Measurements from ENCODE around the gene EFCC1. TPM values are rescaled to one million over a fixed set of nuclear protein-coding genes. Genes with fewer than 3 reads are reported as not detected.

The EFCC1 gene
- total RNA-seq, 1 experiment from 2014 or later = not detected

- H3K36me3 ChIP-seq (ENCODE audit: insufficient read depth, low read length, poor library complexity, severe bottlenecking) = no peaks in the 10 kb centered on the region
- ChIA-PET POLR2A (ENCODE audit: low non-redundant PET) (no interaction called here), CTCF (no interaction called here)
- BruUV-seq (replicated peaks) = no TSS peak
- intact Hi-C loops (cut with micrococcal nuclease; ENCODE audit: unreplicated experiment) = no loop called here
- H3K27ac ChIP-seq (ENCODE audit: low read depth, low read length, poor library complexity, severe bottlenecking) = no peak overlapping the region
- TF ChIP-seq EZH2 (IDR thresholded peaks at IDR 0.05; ENCODE audit: borderline replicate concordance, low read depth, low read length, poor library complexity, severe bottlenecking) (no peak), CTCF (conservative IDR thresholded peaks at IDR 0.05; ENCODE audit: low read depth, low read length) (no peak)
- no peaks in the 10 kb centered on the region for H3K4me1 ChIP-seq (ENCODE audit: insufficient read depth, low read length, poor library complexity, severe bottlenecking)
- no peaks in the 10 kb centered on the region for H3K9me3 ChIP-seq (ENCODE audit: low read depth, low read length, poor library complexity, severe bottlenecking)
- no peak overlapping the region for H3K4me3 ChIP-seq (ENCODE audit: low read depth, low read length, poor library complexity, severe bottlenecking)
- H3K27me3 ChIP-seq (replicated peaks; ENCODE audit: insufficient read depth, low read depth, low read length, poor library complexity) = no peaks in the 10 kb centered on the region
- DNase-seq (ENCODE audit: low spot score) = no peak
These were observed 80.9 kb downstream of the EFCC1 start for GRCh38 chr3:129082026-129082425.

GRCh38 chr3:129084501-129084900 is 83.4 kb downstream of the EFCC1 start:
- DNase-seq (ENCODE audit: low spot score) = no peak
- no TSS peak for BruUV-seq (replicated peaks)
- ChIA-PET CTCF (no interaction called here), POLR2A (ENCODE audit: low non-redundant PET) (no interaction called here)
- intact Hi-C loops (cut with micrococcal nuclease; ENCODE audit: unreplicated experiment) = no loop called here
- H3K9me3 ChIP-seq (ENCODE audit: low read depth, low read length, poor library complexity, severe bottlenecking) = no peaks in the 10 kb centered on the region
- no peak for TF ChIP-seq EZH2 (IDR thresholded peaks at IDR 0.05; ENCODE audit: borderline replicate concordance, low read depth, low read length, poor library complexity, severe bottlenecking)
- TF ChIP-seq CTCF (conservative IDR thresholded peaks at IDR 0.05; ENCODE audit: low read depth, low read length) = no peak
- H3K36me3 ChIP-seq (ENCODE audit: insufficient read depth, low read length, poor library complexity, severe bottlenecking) = no peaks in the 10 kb centered on the region
- H3K27me3 ChIP-seq (replicated peaks; ENCODE audit: insufficient read depth, low read depth, low read length, poor library complexity) = no peaks in the 10 kb centered on the region
- no peaks in the 10 kb centered on the region for H3K4me1 ChIP-seq (ENCODE audit: insufficient read depth, low read length, poor library complexity, severe bottlenecking)
- no peak overlapping the region for H3K27ac ChIP-seq (ENCODE audit: low read depth, low read length, poor library complexity, severe bottlenecking)
- H3K4me3 ChIP-seq (ENCODE audit: low read depth, low read length, poor library complexity, severe bottlenecking) = no peak overlapping the region

DNA sequence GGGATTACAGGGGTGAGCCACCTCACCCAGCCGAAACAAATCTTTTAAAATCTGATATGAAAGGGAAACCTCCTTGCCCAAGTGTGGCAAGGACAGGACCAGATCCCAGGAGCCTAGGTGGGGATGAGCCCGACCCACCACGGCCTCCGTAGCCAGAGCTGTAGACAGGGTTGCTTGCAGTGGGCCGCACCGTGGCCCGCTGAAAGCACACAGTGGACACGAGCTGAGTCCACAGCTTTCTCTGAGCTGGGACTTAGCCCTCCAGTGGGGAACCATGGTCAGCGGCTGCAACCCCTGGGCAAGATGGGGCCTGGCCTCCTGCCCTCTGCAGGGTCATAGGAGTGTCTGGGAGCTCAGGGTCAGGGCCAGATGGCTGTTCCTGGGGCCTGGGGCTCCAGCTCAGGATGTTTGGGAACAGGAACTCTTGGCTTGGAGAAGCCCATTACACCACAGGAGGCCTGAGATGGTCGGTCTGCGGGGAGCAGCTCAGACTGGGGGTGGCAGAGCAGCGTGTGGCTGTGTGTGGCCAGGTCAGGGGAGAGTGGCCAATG is 84.1 kb downstream of the EFCC1 start:
- no peak for DNase-seq (ENCODE audit: low spot score)
- H3K4me1 ChIP-seq (ENCODE audit: insufficient read depth, low read length, poor library complexity, severe bottlenecking) = no peaks in the 10 kb centered on the region
- no peak for TF ChIP-seq CTCF (conservative IDR thresholded peaks at IDR 0.05; ENCODE audit: low read depth, low read length)
- no peak for TF ChIP-seq EZH2 (IDR thresholded peaks at IDR 0.05; ENCODE audit: borderline replicate concordance, low read depth, low read length, poor library complexity, severe bottlenecking)
- no peak overlapping the region for H3K4me3 ChIP-seq (ENCODE audit: low read depth, low read length, poor library complexity, severe bottlenecking)
- no peaks in the 10 kb centered on the region for H3K36me3 ChIP-seq (ENCODE audit: insufficient read depth, low read length, poor library complexity, severe bottlenecking)
- H3K27me3 ChIP-seq (replicated peaks; ENCODE audit: insufficient read depth, low read depth, low read length, poor library complexity) = no peaks in the 10 kb centered on the region
- BruUV-seq (replicated peaks) = no TSS peak
- POLR2A ChIA-PET (ENCODE audit: low non-redundant PET) = no interaction called here
- no peak overlapping the region for H3K27ac ChIP-seq (ENCODE audit: low read depth, low read length, poor library complexity, severe bottlenecking)
- H3K9me3 ChIP-seq (ENCODE audit: low read depth, low read length, poor library complexity, severe bottlenecking) = no peaks in the 10 kb centered on the region
- intact Hi-C loops (cut with micrococcal nuclease; ENCODE audit: unreplicated experiment) = no loop called here
- CTCF ChIA-PET = no interaction called here
